Liver (tissue), 9 donors: ENCODE data around the gene ZFP91. TPM values are rescaled to one million over a fixed set of nuclear protein-coding genes. Genes with fewer than 3 reads are reported as not detected.

Experiments
- DNase-seq: peaks from one replicate; pipeline ENCODE4 v3.0.0-alpha.2; 2017; ENCODE audit warnings: low spot score
- H3K27ac ChIP-seq, 2 donors: one replicate each; pipeline ENCODE4 v1.7.0; 2013; ENCODE audit warnings: inconsistent platforms in 2 of 2, low read length in 2 of 2, control low read depth in 1 of 2, low read depth in 1 of 2, mild to moderate bottlenecking in 1 of 2
- H3K27me3 ChIP-seq, 4 donors: one replicate each; pipeline versions ENCODE4 v1.6.1 to v1.7.0; 2013; ENCODE audit warnings: low read length in 3 of 4, inconsistent platforms in 1 of 4, mild to moderate bottlenecking in 1 of 4, moderate library complexity in 1 of 4; ENCODE audit not compliant: control insufficient read depth in 4 of 4, insufficient read depth in 4 of 4
- H3K36me3 ChIP-seq, 4 donors: one replicate each; pipeline versions ENCODE4 v1.6.1 to v1.7.0; 2013; ENCODE audit warnings: low read length in 3 of 4, mild to moderate bottlenecking in 3 of 4, low read depth in 1 of 4, moderate library complexity in 1 of 4; ENCODE audit not compliant: control insufficient read depth in 4 of 4, insufficient read depth in 3 of 4
- H3K4me1 ChIP-seq, 4 donors: one replicate each; pipeline versions ENCODE4 v1.6.1 to v1.7.0; 2013; ENCODE audit warnings: low read length in 3 of 4, mild to moderate bottlenecking in 3 of 4, moderate library complexity in 1 of 4; ENCODE audit not compliant: control insufficient read depth in 4 of 4, insufficient read depth in 4 of 4
- H3K4me3 ChIP-seq, 3 donors: one replicate each; pipeline versions ENCODE4 v1.6.1 to v1.7.0; 2013; ENCODE audit warnings: low read length in 3 of 3, control low read depth in 1 of 3, low read depth in 1 of 3, mild to moderate bottlenecking in 1 of 3
- H3K9ac ChIP-seq, 2 donors: one replicate each; pipeline ENCODE4 v1.7.0; 2013; ENCODE audit warnings: low read length in 2 of 2, mild to moderate bottlenecking in 2 of 2, moderate library complexity in 2 of 2, control low read depth in 1 of 2, low read depth in 1 of 2
- H3K9me3 ChIP-seq, 4 donors: one replicate each; pipeline versions ENCODE4 v1.6.1 to v1.7.0; 2013; ENCODE audit warnings: low read length in 3 of 4; ENCODE audit not compliant: control insufficient read depth in 4 of 4
- ATF3 ChIP-seq: IDR thresholded peaks from 2 replicates; pipeline ENCODE4 v1.6.1; 2016; ENCODE audit warnings: antibody characterized with exemption
- CTCF ChIP-seq: fragments of 150-350 bp; IDR thresholded peaks from 2 replicates; pipeline ENCODE4 v1.5.1; 2017; ENCODE audit warnings: improper control_type of control experiment, low read depth, low read length; ENCODE audit not compliant: missing input control
- EGR1 ChIP-seq, 2 donors: IDR thresholded peaks; 2 replicates each; pipeline ENCODE4 v1.6.1; 2016 to 2018; ENCODE audit warnings: antibody characterized with exemption in 2 of 2, low read depth in 2 of 2
- FOXA1 ChIP-seq: IDR thresholded peaks from 2 replicates; pipeline ENCODE4 v1.6.1; 2016; ENCODE audit warnings: antibody characterized with exemption
- FOXA2 ChIP-seq: IDR thresholded peaks from 2 replicates; pipeline ENCODE4 v1.6.1; 2016; ENCODE audit warnings: antibody characterized with exemption
- GABPA ChIP-seq, 2 donors: IDR thresholded peaks in 1 of 2; conservative IDR thresholded peaks in 1 of 2; 2 replicates each; pipeline ENCODE4 v1.6.1; 2016; ENCODE audit warnings: antibody characterized with exemption in 2 of 2, mild to moderate bottlenecking in 1 of 2, moderate library complexity in 1 of 2
- HNF4A ChIP-seq, 2 donors: conservative IDR thresholded peaks; 2 replicates each; pipeline ENCODE4 v1.6.1; 2016; ENCODE audit warnings: antibody characterized with exemption in 2 of 2, mild to moderate bottlenecking in 2 of 2
- HNF4G ChIP-seq: IDR thresholded peaks from 2 replicates; pipeline ENCODE4 v1.6.1; 2016; ENCODE audit warnings: antibody characterized with exemption
- JUND ChIP-seq, 2 donors: IDR thresholded peaks; 2 replicates each; pipeline ENCODE4 v1.6.1; 2016; ENCODE audit warnings: antibody characterized with exemption in 2 of 2
- MAX ChIP-seq: IDR thresholded peaks from 2 replicates; pipeline ENCODE4 v1.6.1; 2016; ENCODE audit warnings: antibody characterized with exemption
- NR2F2 ChIP-seq: IDR thresholded peaks from 2 replicates; pipeline ENCODE4 v1.6.1; 2016; ENCODE audit warnings: antibody characterized with exemption
- RAD21 ChIP-seq, 2 donors: IDR thresholded peaks; 2 replicates each; pipeline ENCODE4 v1.6.1; 2016; ENCODE audit warnings: antibody characterized with exemption in 2 of 2, mild to moderate bottlenecking in 2 of 2
- REST ChIP-seq: IDR thresholded peaks from 2 replicates; pipeline ENCODE4 v1.6.1; 2016; ENCODE audit warnings: antibody characterized with exemption, mild to moderate bottlenecking
- RXRA ChIP-seq, 2 donors: IDR thresholded peaks; 2 replicates each; pipeline ENCODE4 v1.6.1; 2017 to 2018; ENCODE audit warnings: antibody characterized with exemption in 2 of 2, mild to moderate bottlenecking in 1 of 2
- SP1 ChIP-seq: IDR thresholded peaks from 2 replicates; pipeline ENCODE4 v1.6.1; 2018; ENCODE audit warnings: antibody characterized with exemption, mild to moderate bottlenecking
- TAF1 ChIP-seq: conservative IDR thresholded peaks from 2 replicates; pipeline ENCODE4 v1.6.1; 2016; ENCODE audit warnings: antibody characterized with exemption, mild to moderate bottlenecking
- YY1 ChIP-seq: IDR thresholded peaks from 2 replicates; pipeline ENCODE4 v1.6.1; 2016; ENCODE audit warnings: antibody characterized with exemption, mild to moderate bottlenecking
- ZBTB33 ChIP-seq: IDR thresholded peaks from 2 replicates; pipeline ENCODE4 v1.6.1; 2016; ENCODE audit warnings: antibody characterized with exemption
- WGBS: extraction: QIAGEN DNeasy Blood & Tissue Kit; methylation state at CpG from one replicate; pipeline ENCODE4 v1.1.7; 2013; 5-methylcytosine and 5-hydroxymethylcytosine counted together
- polyA plus RNA-seq, 2 donors: library from polyadenylated mRNA; stranded (reverse) in 1 of 2; unstranded in 1 of 2; fragments of 200-250 nt in 1 of 2; fragments of >200 nt in 1 of 2; fragmentation: Nextera tagmentation in 1 of 2; extraction: Ambion mirVana in 1 of 2; gene quantifications; one replicate each; pipeline versions ENCODE4 v1.2.1 to v1.2.3, GENCODE V29; 2013 to 2015
- total RNA-seq, 2 donors: library from RNA; depleted of rRNA; stranded (reverse); fragments of >200 nt; gene quantifications; one replicate each; pipeline ENCODE4 v1.2.3, GENCODE V29; 2014
- donor health status: healthy.
- donor health status: healthy.
- donor health status: healthy.
- donor health status: healthy.
- donor health status: healthy.

Gene ZFP91
- total and polyA plus RNA-seq, 4 donors: 8.9 to 27.8 (median 20.0) TPM

GRCh38 chr11:58573451-58574104 lies 5.3 kb upstream of the ZFP91 start:
- Histone ChIP-seq H3K4me1 (peaks cover 3 to 26% (median 19%) of the 10 kb centered on the region in 4 donors), H3K9ac (peak overlapping the region in 1 of 2 donors; percentile 2), H3K4me3 (no peak overlapping the region), H3K27me3 (no peaks in the 10 kb centered on the region), H3K9me3 (no peaks in the 10 kb centered on the region), H3K36me3 (peaks cover 0 to 7% (median 4%) of the 10 kb centered on the region in 4 donors), H3K27ac (peak overlapping the region; percentile 66 to 69)
- TF ChIP-seq TAF1 (no peak), NR2F2 (no peak), EGR1 (IDR thresholded peaks at IDR 0.05; ENCODE audit: low read depth in 2 of 2) (no peak), MAX (no peak)
- WGBS: 70% methylated on average over 4 of the region's 4 CpGs
- no peak for DNase-seq

GRCh38 chr11:58574881-58575280 lies 4.0 kb upstream of the ZFP91 start:
- Histone ChIP-seq H3K27me3 (no peaks in the 10 kb centered on the region), H3K27ac (peak overlapping the region; percentile 64 to 69), H3K4me1 (peaks cover 3 to 26% (median 19%) of the 10 kb centered on the region in 4 donors), H3K9ac (peak overlapping the region; percentile 5 to 28), H3K4me3 (no peak overlapping the region), H3K36me3 (peaks cover 0 to 1% (median 0%) of the 10 kb centered on the region in 4 donors), H3K9me3 (no peaks in the 10 kb centered on the region)
- TF ChIP-seq CTCF: no peak
- TF ChIP-seq RAD21 (IDR thresholded peaks at IDR 0.05): no peak
- no peak for TF ChIP-seq FOXA2
- no peak for TF ChIP-seq JUND (IDR thresholded peaks at IDR 0.05)
- TF ChIP-seq SP1: no peak
- no peak for TF ChIP-seq ATF3
- TF ChIP-seq MAX: no peak
- TF ChIP-seq HNF4G: no peak
- no peak for TF ChIP-seq NR2F2
- no peak for TF ChIP-seq REST
- TF ChIP-seq HNF4A (conservative IDR thresholded peaks at IDR 0.05): no peak
- TF ChIP-seq GABPA (IDR thresholded peaks at IDR 0.05 in 1 of 2, conservative IDR thresholded peaks at IDR 0.05 in 1 of 2): no peak
- TF ChIP-seq EGR1 (IDR thresholded peaks at IDR 0.05; ENCODE audit: low read depth in 2 of 2): no peak
- no peak for TF ChIP-seq YY1
- no peak for TF ChIP-seq TAF1
- no peak for TF ChIP-seq FOXA1
- TF ChIP-seq RXRA (IDR thresholded peaks at IDR 0.05): no peak
- no peak for TF ChIP-seq ZBTB33
- DNase-seq: no peak
